Lung (tissue), 12 donors: ENCODE measurements around the gene C1GALT1C1. TPM values are rescaled to one million over a fixed set of nuclear protein-coding genes. Genes with fewer than 3 reads are reported as not detected.

Experiments
- ATAC-seq: fragments of 200-7000 bp; cut with Tn5 transposase; one replicate; pipeline ENCODE4 v1.9.1; 2020; ENCODE audit warnings: moderate number of reproducible peaks; ENCODE audit not compliant: insufficient read depth, low FRiP score
- DNase-seq, 3 donors: peaks; one replicate each; pipeline ENCODE4 v3.0.0-alpha.2; 2013 to 2017
- H3K27ac ChIP-seq, 2 donors: one replicate each; pipeline ENCODE4 v1.5.1; 2013; ENCODE audit warnings: mild to moderate bottlenecking in 2 of 2, moderate library complexity in 2 of 2, control low read depth in 1 of 2, inconsistent platforms in 1 of 2, low read depth in 1 of 2, low read length in 1 of 2
- H3K27me3 ChIP-seq, 3 donors: one replicate each; pipeline ENCODE4 v1.5.1; 2013; ENCODE audit warnings: low read length in 2 of 3; ENCODE audit not compliant: control insufficient read depth in 3 of 3, insufficient read depth in 3 of 3
- H3K36me3 ChIP-seq, 4 donors: one replicate each; pipeline ENCODE4 v1.5.1; 2013; ENCODE audit warnings: low read length in 4 of 4, mild to moderate bottlenecking in 1 of 4, moderate library complexity in 1 of 4; ENCODE audit not compliant: control insufficient read depth in 4 of 4, insufficient read depth in 4 of 4
- H3K4me1 ChIP-seq, 5 donors: one replicate each; pipeline ENCODE4 v1.5.1; 2013; ENCODE audit warnings: low read length in 5 of 5, mild to moderate bottlenecking in 2 of 5, moderate library complexity in 1 of 5; ENCODE audit not compliant: control insufficient read depth in 5 of 5, insufficient read depth in 5 of 5
- H3K4me3 ChIP-seq: one replicate; pipeline ENCODE4 v1.5.1; 2013; ENCODE audit warnings: mild to moderate bottlenecking, control low read depth, moderate library complexity
- H3K9ac ChIP-seq, 2 donors: one replicate each; pipeline ENCODE4 v1.5.1; 2013; ENCODE audit warnings: low read length in 2 of 2, control low read depth in 1 of 2; ENCODE audit not compliant: insufficient read depth in 1 of 2
- H3K9me3 ChIP-seq, 4 donors: one replicate each; pipeline ENCODE4 v1.5.1; 2013; ENCODE audit warnings: low read length in 3 of 4, mild to moderate bottlenecking in 1 of 4, moderate library complexity in 1 of 4; ENCODE audit not compliant: control insufficient read depth in 4 of 4, insufficient read depth in 3 of 4
- CTCF ChIP-seq: IDR thresholded peaks from 2 replicates; pipeline ENCODE4 v1.5.1; 2012; ENCODE audit warnings: mild to moderate bottlenecking; ENCODE audit errors: control extremely low read depth, extremely low read depth
- WGBS, 2 donors: extraction: QIAGEN DNeasy Blood & Tissue Kit; methylation state at CpG; one replicate each; pipeline ENCODE4 v1.1.7; 2013; 5-methylcytosine and 5-hydroxymethylcytosine counted together
- polyA plus RNA-seq, 2 donors: library from polyadenylated mRNA; stranded (reverse); fragments of 200-250 nt; gene quantifications; one replicate each; pipeline ENCODE4 v1.2.1, GENCODE V29; 2013
- total RNA-seq, 2 donors: library from RNA; depleted of rRNA in 1 of 2; stranded (reverse); fragments of >200 nt in 1 of 2; gene quantifications; one replicate each; pipeline ENCODE4 v1.2.1, GENCODE V29; 2014 to 2021
- donor health status: control.
- donor health status: control.
- donor health status: Bipolar disorder and iron deficiency.
- donor health status: healthy.
- donor health status: DM: yes; HTN: yes; CAD: no.

C1GALT1C1 gene
- total and polyA plus RNA-seq, 4 donors, result 19.3 to 31.4 (median 24.1) TPM

GRCh38 chrX:120647127-120647526, 17.3 kb upstream of the C1GALT1C1 start:
- no peak overlapping the region for H3K27ac ChIP-seq
- no peak overlapping the region for H3K4me3 ChIP-seq
- ATAC-seq (no peak), DNase-seq (no peak)
- no peaks in the 10 kb centered on the region for H3K27me3 ChIP-seq
- no peak overlapping the region for H3K9ac ChIP-seq
- 76 to 83% methylated on average over 4 of the region's 4 CpGs for WGBS, 2 donors
- no peaks in the 10 kb centered on the region for H3K4me1 ChIP-seq
- no peaks in the 10 kb centered on the region for H3K36me3 ChIP-seq
- TF ChIP-seq CTCF, result no peak
- no peaks in the 10 kb centered on the region for H3K9me3 ChIP-seq

GRCh38 chrX:120642871-120643270, 13.0 kb upstream of the C1GALT1C1 start:
- H3K4me3 ChIP-seq, result no peak overlapping the region
- 53 to 82% methylated on average over 2 of the region's 2 CpGs for WGBS, 2 donors
- H3K9me3 ChIP-seq, result no peaks in the 10 kb centered on the region
- no peaks in the 10 kb centered on the region for H3K36me3 ChIP-seq
- DNase-seq, result peak in 1 of 3 donors; percentile 1
- no peaks in the 10 kb centered on the region for H3K4me1 ChIP-seq
- no peak for TF ChIP-seq CTCF
- no peaks in the 10 kb centered on the region for H3K27me3 ChIP-seq
- H3K9ac ChIP-seq, result no peak overlapping the region
- H3K27ac ChIP-seq, result no peak overlapping the region
- ATAC-seq, result no peak

GRCh38 chrX:120638619-120639018, 8.8 kb upstream of the C1GALT1C1 start:
- Histone ChIP-seq H3K36me3 (no peaks in the 10 kb centered on the region), H3K4me3 (no peak overlapping the region), H3K9me3 (no peaks in the 10 kb centered on the region), H3K9ac (no peak overlapping the region), H3K27ac (no peak overlapping the region), H3K27me3 (no peaks in the 10 kb centered on the region), H3K4me1 (no peaks in the 10 kb centered on the region)
- 81 to 97% methylated on average over 4 of the region's 4 CpGs for WGBS, 2 donors
- DNase-seq (no peak), ATAC-seq (no peak)
- no peak for TF ChIP-seq CTCF

- H3K27ac ChIP-seq, result no peak overlapping the region
- no peaks in the 10 kb centered on the region for H3K36me3 ChIP-seq
- H3K9me3 ChIP-seq, result no peaks in the 10 kb centered on the region
- no peak overlapping the region for H3K4me3 ChIP-seq
- no peak overlapping the region for H3K9ac ChIP-seq
- DNase-seq, result peak in 1 of 3 donors; percentile 18
- no peak for ATAC-seq
- H3K4me1 ChIP-seq, result no peaks in the 10 kb centered on the region
- no peak for TF ChIP-seq CTCF
- 34 to 62% methylated on average over 2 of the region's 2 CpGs for WGBS, 2 donors
- no peaks in the 10 kb centered on the region for H3K27me3 ChIP-seq
These were observed 4.5 kb downstream of the C1GALT1C1 start for GRCh38 chrX:120625371-120625770.
